ENCODE measurements around the gene WNT5B. TPM values are rescaled to one million over a fixed set of nuclear protein-coding genes. Genes with fewer than 3 reads are reported as not detected.

The WNT5B gene
- total and polyA plus RNA-seq, 2 of the 8 experiments (the other 6 are each of a cell fraction or from before 2014, with no cell fraction given): 0.91 to 1.2 TPM

- H3K4me1 ChIP-seq (replicated peaks in 1 of 4; ENCODE audit: control insufficient read depth in 3 of 4, insufficient read depth in 4 of 4, low read length in 3 of 4): no peaks in the 10 kb centered on the region
- no peak for TF ChIP-seq HDAC2 (IDR thresholded peaks at IDR 0.05; ENCODE audit: borderline replicate concordance in 1 of 2, low read depth in 2 of 2, low read length in 2 of 2)
- TF ChIP-seq SAP30 (IDR thresholded peaks at IDR 0.05; ENCODE audit: insufficient read depth, insufficient replicate concordance, low read length): no peak
- TF ChIP-seq PHF8 (conservative IDR thresholded peaks at IDR 0.05; ENCODE audit: low read depth, low read length): no peak
- no peak for TF ChIP-seq TAF1 (IDR thresholded peaks at IDR 0.05; ENCODE audit: low read depth, low read length)
- no peak for TF ChIP-seq ATF3 (IDR thresholded peaks at IDR 0.05; ENCODE audit: insufficient read depth, low read depth, low read length)
- TF ChIP-seq SP1 (IDR thresholded peaks at IDR 0.05; ENCODE audit: low read depth, low read length): no peak
- no peak for TF ChIP-seq SIRT6 (IDR thresholded peaks at IDR 0.05; ENCODE audit: low read length)
- TF ChIP-seq CBX8 (IDR thresholded peaks at IDR 0.05; ENCODE audit: borderline replicate concordance, low read depth, low read length): no peak
- no peak for TF ChIP-seq TBP (IDR thresholded peaks at IDR 0.05; ENCODE audit: low read depth, low read length)
- no peak for TF ChIP-seq POU5F1 (IDR thresholded peaks at IDR 0.05; ENCODE audit: low read depth, low read length)
- no peak for TF ChIP-seq RNF2 (IDR thresholded peaks at IDR 0.05; ENCODE audit: borderline replicate concordance, low read depth, low read length, missing control alignments, poor library complexity, severe bottlenecking)
- TF ChIP-seq EP300 (IDR thresholded peaks at IDR 0.05; ENCODE audit: borderline replicate concordance in 1 of 2, low read depth in 2 of 2, low read length in 2 of 2): no peak
- no peak for TF ChIP-seq TCF12 (IDR thresholded peaks at IDR 0.05; ENCODE audit: low read depth, low read length)
These were observed 48.5 kb upstream of the WNT5B start for GRCh38 chr12:1580526-1580925.

More at GRCh38 chr12:1580526-1580925, 48.5 kb upstream of the WNT5B start:
- H3K4me2 ChIP-seq (ENCODE audit: insufficient read depth in 1 of 2, low read depth in 2 of 2, low read length in 2 of 2): no peak overlapping the region
- H2BK5ac ChIP-seq (ENCODE audit: low read depth, low read length): no peak overlapping the region
- H2BK20ac ChIP-seq (ENCODE audit: low read length): no peak overlapping the region
- no peak for DNase-seq (ENCODE audit: low read depth in 1 of 2, low spot score in 2 of 2)
- no peak overlapping the region for H3K4me3 ChIP-seq (ENCODE audit: extremely low read depth in 1 of 4, insufficient read depth in 2 of 4, low read depth in 3 of 4, low read length in 4 of 4)
- peaks cover 2 to 4% of the 10 kb centered on the region in 2 experiments for H4K20me1 ChIP-seq (replicated peaks in 1 of 2; ENCODE audit: control insufficient read depth in 1 of 2, insufficient read depth in 2 of 2, low read length in 2 of 2)
- H3K9me3 ChIP-seq (ENCODE audit: insufficient read depth in 2 of 2, low read depth in 1 of 2, low read length in 1 of 2): no peaks in the 10 kb centered on the region
- no peak overlapping the region for H2AK5ac ChIP-seq (ENCODE audit: low read depth, low read length)
- ChIA-PET POLR2A (ENCODE audit: partially characterized antibody) (interaction anchor here (1.0 kb wide), 1 partner anchor 12 kb away, joined by 3 read pairs; no protein-coding TSS in a partner anchor), CTCF (ENCODE audit: partially characterized antibody) (interaction anchor here (0.9 to 10.2 kb wide), 4 partner anchors 19 to 462 kb away, joined by 3 to 88 read pairs (median 34); no protein-coding TSS in a partner anchor)
- no peak overlapping the region for H2BK120ac ChIP-seq (replicated peaks; ENCODE audit: low read depth, low read length)
- no peak overlapping the region for H4K8ac ChIP-seq (ENCODE audit: extremely low read depth, insufficient read depth, low read length)
- H3K79me2 ChIP-seq (ENCODE audit: control insufficient read depth in 1 of 2, insufficient read depth in 2 of 2, low read length in 2 of 2): no peaks in the 10 kb centered on the region
- H2AFZ ChIP-seq (ENCODE audit: low read length): no peak overlapping the region
- H2BK15ac ChIP-seq (ENCODE audit: low read length): no peak overlapping the region
- H3K23ac ChIP-seq (ENCODE audit: insufficient read length): no peak overlapping the region
- H3K23me2 ChIP-seq (ENCODE audit: low read depth, low read length): no peaks in the 10 kb centered on the region
- H3K9ac ChIP-seq (replicated peaks in 1 of 4; ENCODE audit: extremely low read depth in 1 of 4, low read depth in 3 of 4, low read length in 3 of 4): no peak overlapping the region
- no peak overlapping the region for H3K56ac ChIP-seq (replicated peaks; ENCODE audit: insufficient read length, low read depth, low read length)
- H3K36me3 ChIP-seq (ENCODE audit: control insufficient read depth in 2 of 4, insufficient read depth in 4 of 4, low read length in 3 of 4): no peaks in the 10 kb centered on the region
- H3K79me1 ChIP-seq (ENCODE audit: low read depth, low read length): no peaks in the 10 kb centered on the region
- H3K14ac ChIP-seq (ENCODE audit: insufficient read length): no peak overlapping the region
- no peak overlapping the region for H4K5ac ChIP-seq (ENCODE audit: insufficient read length, low read depth, low read length)
- H4K91ac ChIP-seq (replicated peaks; ENCODE audit: insufficient read length, low read length): no peak overlapping the region
- no peak overlapping the region for H3K18ac ChIP-seq (ENCODE audit: extremely low read depth, low read length)
- H3K27me3 ChIP-seq (replicated peaks in 1 of 4; ENCODE audit: control insufficient read depth in 3 of 4, extremely low read depth in 1 of 4, insufficient read depth in 3 of 4, low read length in 3 of 4): peaks cover 5 to 26% (median 14%) of the 10 kb centered on the region in 4 experiments
- FAIRE-seq: no peak
- no peak overlapping the region for H2BK12ac ChIP-seq (ENCODE audit: low read depth, low read length)
- no peak overlapping the region for H3K27ac ChIP-seq (ENCODE audit: low read depth, low read length)
- H3K4ac ChIP-seq (replicated peaks; ENCODE audit: insufficient read length, low read depth, low read length): no peak overlapping the region
- WGBS, 2 experiments (ENCODE audit: extremely low coverage in 1 of 2, insufficient coverage in 1 of 2, insufficient read length in 1 of 2, insufficient replicate concordance in 2 of 2, low coverage in 1 of 2, low lambda C conversion rate in 2 of 2, missing lambda C conversion rate in 1 of 2): 88% methylated on average over 3 of the region's 3 CpGs; no CpG with 5 or more reads in 1 of the 2 experiments

Measured in H1 (cell line).